ENCODE measurements around the gene CRIM1. TPM values are rescaled to one million over a fixed set of nuclear protein-coding genes. Genes with fewer than 3 reads are reported as not detected.

The CRIM1 gene
- total and polyA plus RNA-seq, 2 experiments from 2014 or later: 10.5 to 36.4 TPM

GRCh38 chr2:36549165-36549574 is 193.6 kb downstream of the CRIM1 start (continued):
- TF ChIP-seq REST (IDR thresholded peaks at IDR 0.05; ENCODE audit: unreplicated experiment): no peak
- TF ChIP-seq STAT1 (IDR thresholded peaks at IDR 0.05; ENCODE audit: unreplicated experiment): no peak

- Histone ChIP-seq H3F3A (replicated peaks; ENCODE audit: low read depth) (0 out of 2 replicates have a peak, but pooled peaks cover 4% of the 10 kb centered on the region), H3K36me3 (ENCODE audit: insufficient read depth) (peaks cover 9% of the 10 kb centered on the region), H3K4me2 (no peak overlapping the region), H3K9me2 (ENCODE audit: insufficient read depth) (no peaks in the 10 kb centered on the region), H3K4me1 (ENCODE audit: insufficient read depth) (no peaks in the 10 kb centered on the region), H3K4me3 (no peak overlapping the region), H3K27me3 (ENCODE audit: insufficient read depth) (no peaks in the 10 kb centered on the region), H3K79me2 (replicated peaks; ENCODE audit: insufficient read depth) (no peaks in the 10 kb centered on the region), H4K20me1 (replicated peaks; ENCODE audit: insufficient read depth) (no peaks in the 10 kb centered on the region), H3K27ac (ENCODE audit: low read depth) (no peak overlapping the region), H2AFZ (no peak overlapping the region)
- no peaks in the 10 kb centered on the region for H3K9me3 Mint-ChIP-seq
- DNase-seq (ENCODE audit: low spot score) (no peak), ATAC-seq (no peak)
- H3K27me3 Mint-ChIP-seq (ENCODE audit: insufficient read depth, low read depth, poor library complexity): peaks cover 2% of the 10 kb centered on the region
- H3K27ac Mint-ChIP-seq: no peak overlapping the region
- peaks cover 43% of the 10 kb centered on the region for H3K36me3 Mint-ChIP-seq (ENCODE audit: low read depth)
- no peaks in the 10 kb centered on the region for H3K4me1 Mint-ChIP-seq
- H3K4me3 Mint-ChIP-seq: no peak overlapping the region
- TF ChIP-seq ZNF462 (CRISPR knock-in tag; IDR thresholded peaks at IDR 0.05) (no peak), ZNF331 (CRISPR knock-in tag; IDR thresholded peaks at IDR 0.05; ENCODE audit: low read depth) (no peak), ETS1 (IDR thresholded peaks at IDR 0.05) (no peak), POLR2AphosphoS5 (IDR thresholded peaks at IDR 0.05; ENCODE audit: low read depth) (no peak), EZH2 (IDR thresholded peaks at IDR 0.05; ENCODE audit: low read depth, unreplicated experiment) (no peak), NANOG (IDR thresholded peaks at IDR 0.05; ENCODE audit: borderline replicate concordance) (no peak), STAT1 (IDR thresholded peaks at IDR 0.05; ENCODE audit: unreplicated experiment) (no peak), EZH2phosphoT487 (IDR thresholded peaks at IDR 0.05; ENCODE audit: unreplicated experiment) (no peak), ZNF114 (CRISPR knock-in tag; IDR thresholded peaks at IDR 0.05) (no peak), CREB1 (CRISPR knock-in tag; IDR thresholded peaks at IDR 0.05; ENCODE audit: low read depth) (no peak), REST (IDR thresholded peaks at IDR 0.05; ENCODE audit: unreplicated experiment) (no peak)
Observed at GRCh38 chr2:36550006-36550405, 194.4 kb downstream of the CRIM1 start.
